HTR-8/SVneo (cell line): ENCODE measurements around the gene P4HB.
"Not testable (repeated sequence)": the region's sequence is repeated elsewhere in the genome, so short reads cannot be mapped to it uniquely, and the experiment has no call there.

Experiments used
- DNase-seq: peaks from one replicate; pipeline ENCODE4 v3.0.0; 2011; ENCODE audit warnings: low spot score, mixed read lengths; ENCODE audit not compliant: insufficient read length
- FAIRE-seq: peaks from 2 replicates; lab custom pipeline; 2011; peaks lifted over from hg19 to GRCh38; lab: Jason Lieb, UNC

The P4HB gene

GRCh38 chr17:81851423-81851822 lies 8.9 kb downstream of the P4HB start:
- DNase-seq (no peak), FAIRE-seq (no peak)

GRCh38 chr17:81849457-81849856 lies 10.9 kb downstream of the P4HB start:
- DNase-seq (no peak), FAIRE-seq (no peak)

- DNase-seq (no peak), FAIRE-seq (no peak)
These were observed 13.3 kb downstream of the P4HB start for GRCh38 chr17:81846743-81847689.

GRCh38 chr17:81845881-81846742 lies 14.2 kb downstream of the P4HB start:
- FAIRE-seq (no peak), DNase-seq (no peak)

GRCh38 chr17:81845361-81845760 lies 15.0 kb downstream of the P4HB start:
- DNase-seq = no peak
- FAIRE-seq = no peak

GRCh38 chr17:81844887-81845286 lies 15.4 kb downstream of the P4HB start:
- no peak for FAIRE-seq
- DNase-seq = no peak

- DNase-seq (no peak), FAIRE-seq (no peak)
These were observed 15.9 kb downstream of the P4HB start for GRCh38 chr17:81844327-81844851.

GRCh38 chr17:81843713-81844326 lies 16.5 kb downstream of the P4HB start:
- no peak for DNase-seq
- FAIRE-seq = no peak

- DNase-seq (no peak), FAIRE-seq (peak; percentile 81)
These were observed 17.4 kb downstream of the P4HB start for GRCh38 chr17:81842725-81843504.

GRCh38 chr17:81842378-81842724 lies 18.0 kb downstream of the P4HB start:
- DNase-seq = no peak
- no peak for FAIRE-seq

GRCh38 chr17:81841866-81842265 lies 18.5 kb downstream of the P4HB start:
- no peak for DNase-seq
- FAIRE-seq = no peak

- DNase-seq = no peak
- FAIRE-seq = no peak
These were observed 19.2 kb downstream of the P4HB start for GRCh38 chr17:81840826-81841778.

GRCh38 chr17:81840059-81840458 lies 20.3 kb downstream of the P4HB start:
- not testable (repeated sequence) for FAIRE-seq

GRCh38 chr17:81839301-81839700 lies 21.0 kb downstream of the P4HB start:
- DNase-seq (no peak), FAIRE-seq (no peak)

More at GRCh38 chr17:81840059-81840458, 20.3 kb downstream of the P4HB start:
- DNase-seq = not testable (repeated sequence)

- FAIRE-seq = no peak
- DNase-seq = no peak
These were observed 21.5 kb downstream of the P4HB start for GRCh38 chr17:81838753-81839255.

- DNase-seq = no peak
- no peak for FAIRE-seq
These were observed 22.7 kb downstream of the P4HB start for GRCh38 chr17:81837641-81838040.

GRCh38 chr17:81834831-81835267 lies 25.5 kb downstream of the P4HB start, which contains the start of gene PPP1R27:
Gene PPP1R27, minus strand, starts transcription at chr17:81835050. Its CDS starts 97 bp downstream, at chr17:81834953.
- DNase-seq (no peak), FAIRE-seq (no peak)
